B cell (primary cell): Measurements from ENCODE around the gene ACAP3. TPM values are rescaled to one million over a fixed set of nuclear protein-coding genes. Genes with fewer than 3 reads are reported as not detected.
A peak's percentile ranks its signal among the peaks of the same experiment; 100 is the strongest.

Experiments
- ATAC-seq: fragments of 200-7000 bp; cut with Tn5 transposase; one replicate; pipeline ENCODE4 v1.10.0; 2021; ENCODE audit warnings: low read depth, mild to moderate bottlenecking, moderate number of reproducible peaks, moderate library complexity
- CTCF ChIA-PET: fragments of 350-600 bp; sonication (Branson Sonifier 250); formaldehyde crosslinking; loops from one replicate; lab custom pipeline; 2021; ENCODE audit warnings: antibody characterized with exemption, inconsistent platforms; lab: Charles Lee
- POLR2A ChIA-PET: fragments of 350-600 bp; sonication (Branson Sonifier 250); formaldehyde crosslinking; loops from one replicate; lab custom pipeline; 2021; ENCODE audit warnings: antibody characterized with exemption; lab: Charles Lee
- DNase-seq: peaks from one replicate; pipeline ENCODE4 v3.0.0; 2013
- H2AFZ ChIP-seq: 2 replicates; pipeline ENCODE4 v1.6.1; 2012; ENCODE audit warnings: mild to moderate bottlenecking, low read depth, low read length; ENCODE audit not compliant: insufficient read depth, poor library complexity, severe bottlenecking
- H3K27ac ChIP-seq, 2 donors: 1 replicate in 1 of 2; 2 replicates in 1 of 2; pipeline ENCODE4 v1.5.1; 2012 to 2013; ENCODE audit warnings: low read length in 2 of 2, mild to moderate bottlenecking in 2 of 2, moderate library complexity in 1 of 2
- H3K27me3 ChIP-seq, 4 experiments: fragments of 200-600 bp in 1 of 4; sonication (generic) in 1 of 4; replicated peaks in 1 of 4; 1 replicate in 2 of 4; 2 replicates in 2 of 4; pipeline versions ENCODE4 v1.6.1 to v1.7.0; 2013 to 2016; ENCODE audit warnings: low read length in 3 of 4, mild to moderate bottlenecking in 2 of 4, mixed read lengths in 1 of 4, moderate library complexity in 1 of 4; ENCODE audit not compliant: insufficient read depth in 4 of 4, control insufficient read depth in 3 of 4; ENCODE audit errors: control extremely low read depth in 1 of 4
- H3K36me3 ChIP-seq, 2 experiments: replicated peaks in 1 of 2; 1 replicate in 1 of 2; 2 replicates in 1 of 2; pipeline versions ENCODE4 v1.6.1 to v1.7.1; 2013; ENCODE audit warnings: low read length in 1 of 2; ENCODE audit not compliant: insufficient read depth in 2 of 2, control insufficient read depth in 1 of 2; ENCODE audit errors: control extremely low read depth in 1 of 2, extremely low read depth in 1 of 2
- H3K4me1 ChIP-seq, 2 donors: fragments of 200-600 bp in 1 of 2; sonication (generic) in 1 of 2; 1 replicate in 1 of 2; 2 replicates in 1 of 2; pipeline versions ENCODE4 v1.5.1 to v1.6.1; 2013 to 2017; ENCODE audit warnings: low read length in 2 of 2; ENCODE audit not compliant: control insufficient read depth in 2 of 2, insufficient read depth in 2 of 2
- H3K4me2 ChIP-seq: replicated peaks from 2 replicates; pipeline ENCODE3; 2012; ENCODE audit warnings: mild to moderate bottlenecking, low read depth, low read length; ENCODE audit not compliant: poor library complexity, severe bottlenecking
- H3K4me3 ChIP-seq, 5 experiments: fragments of 200-600 bp in 1 of 5; sonication (generic) in 1 of 5; 1 replicate in 3 of 5; 2 replicates in 2 of 5; pipeline versions ENCODE4 v1.5.1 to v1.7.0; 2011 to 2016; ENCODE audit warnings: low read length in 4 of 5, mild to moderate bottlenecking in 4 of 5, low read depth in 2 of 5, control low read depth in 1 of 5, moderate library complexity in 1 of 5; ENCODE audit not compliant: insufficient read depth in 1 of 5; ENCODE audit errors: control extremely low read depth in 1 of 5, extremely low read depth in 1 of 5
- H3K79me2 ChIP-seq: fragments of 200-600 bp; sonication (generic); one replicate; pipeline ENCODE4 v1.6.0; 2016; ENCODE audit warnings: low read length; ENCODE audit not compliant: control insufficient read depth, insufficient read depth
- H3K9ac ChIP-seq: fragments of 200-600 bp; sonication (generic); 2 replicates; pipeline ENCODE4 v1.6.1; 2017; ENCODE audit warnings: mild to moderate bottlenecking, low read length, moderate library complexity
- H3K9me3 ChIP-seq, 3 donors: one replicate each; pipeline versions ENCODE4 v1.6.1 to v1.7.1; 2013; ENCODE audit warnings: low read length in 2 of 3; ENCODE audit not compliant: control insufficient read depth in 2 of 3, insufficient read depth in 1 of 3; ENCODE audit errors: control extremely low read depth in 1 of 3
- H4K20me1 ChIP-seq: 2 replicates; pipeline ENCODE4 v1.6.0; 2012; ENCODE audit warnings: mild to moderate bottlenecking, low read length; ENCODE audit not compliant: insufficient read depth, control insufficient read depth, poor library complexity, severe bottlenecking
- H3K27ac Mint-ChIP-seq: one replicate; pipeline ENCODE4 v1.8.0; 2021; ENCODE audit warnings: mixed read lengths
- H3K27me3 Mint-ChIP-seq: one replicate; pipeline ENCODE4 v1.8.0; 2021; ENCODE audit warnings: mixed read lengths
- H3K4me1 Mint-ChIP-seq: one replicate; pipeline ENCODE4 v1.8.0; 2021; ENCODE audit warnings: mixed read lengths
- H3K4me3 Mint-ChIP-seq: one replicate; pipeline ENCODE4 v1.8.0; 2021; ENCODE audit warnings: mixed read lengths
- H3K9me3 Mint-ChIP-seq: one replicate; pipeline ENCODE4 v1.8.0; 2022; ENCODE audit warnings: mixed read lengths; ENCODE audit not compliant: insufficient read depth
- EZH2 ChIP-seq: IDR thresholded peaks from 2 replicates; pipeline ENCODE4 v1.6.1; 2012; ENCODE audit warnings: borderline replicate concordance, low read depth, mild to moderate bottlenecking, moderate library complexity, low read length; ENCODE audit not compliant: insufficient read depth, poor library complexity, severe bottlenecking
- WGBS: methylation state at CpG from one replicate; pipeline ENCODE4 v1.1.5; 2013; ENCODE audit warnings: missing lambda C conversion rate; ENCODE audit not compliant: insufficient coverage; 5-methylcytosine and 5-hydroxymethylcytosine counted together
- intact Hi-C: fragments of 100-400 bp; cut with micrococcal nuclease; formaldehyde crosslinking; loops from one replicate; pipeline ENCODE4 v1.10.0; 2022
- polyA plus RNA-seq: library from polyadenylated mRNA; depleted of rRNA; stranded (reverse); fragments of >200 nt; gene quantifications from 2 replicates; pipeline ENCODE4 v1.2.3, GENCODE V29; 2012
- total RNA-seq, 2 donors: library from RNA; stranded (reverse); fragments of 120-200 nt in 1 of 2; gene quantifications; 1 replicate in 1 of 2; 2 replicates in 1 of 2; pipeline versions ENCODE4 v1.2.3 to v1.2.4, GENCODE V29; 2013 to 2022
- TF ChIP-seq, protein P1 (sequence below): fragments of 200-600 bp; IDR thresholded peaks from one replicate; pipeline ENCODE4 v1.8.0; 2022; ENCODE audit warnings: antibody characterized with exemption, mild to moderate bottlenecking

ACAP3 gene
- total and polyA plus RNA-seq, 2 donors (not counting 1 experiment from before 2014, with no cell fraction given) = 40.7 to 124 TPM

DNA sequence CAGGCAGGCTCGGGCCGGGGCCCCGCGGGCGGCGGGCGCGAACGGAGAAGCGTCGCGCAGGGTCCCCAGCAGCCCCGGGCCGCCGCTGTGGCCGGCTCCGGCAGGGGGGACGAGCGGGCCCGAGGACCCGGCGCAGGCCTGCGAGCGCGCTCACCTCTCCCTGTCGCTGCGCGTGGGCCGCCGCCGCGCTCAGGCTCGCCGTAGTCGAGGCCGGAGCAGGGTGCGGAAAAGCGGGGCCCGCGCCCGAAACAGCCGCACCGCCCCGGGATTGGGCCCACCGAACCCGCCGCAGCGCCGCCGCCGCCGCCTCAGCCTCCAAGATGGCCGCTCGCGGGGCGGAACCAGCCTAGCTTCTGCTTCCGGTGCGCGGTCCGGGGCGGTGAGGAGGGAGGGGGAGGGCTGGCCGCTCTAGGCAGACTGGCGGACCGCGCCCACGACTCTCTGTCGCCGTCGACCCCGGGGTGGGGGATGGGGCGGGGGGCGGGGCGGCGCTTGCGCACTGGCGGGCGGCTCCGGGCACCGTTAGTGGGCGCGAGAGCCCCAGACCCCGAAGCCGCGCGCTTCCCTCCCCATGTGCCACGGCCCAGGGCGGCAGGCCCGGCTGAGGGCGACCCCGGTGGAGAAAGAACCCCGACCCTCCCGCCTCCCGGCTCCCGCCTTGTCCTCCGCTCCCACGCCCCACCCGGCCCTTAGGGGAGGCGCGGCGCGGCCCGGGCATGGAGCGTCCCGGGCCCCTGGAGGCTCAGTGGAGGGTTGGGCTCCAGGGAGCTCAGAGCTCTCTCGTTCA is 34.0 kb downstream of the ACAP3 start, which contains the start of gene UBE2J2:
Gene UBE2J2 (minus strand): TSS at position 343 of the 787 bp plus-strand sequence. CDS start 5,862 bp downstream, outside the sequence.
- intact Hi-C loops = loop anchor here (1.0 kb wide), 4 partner anchors 32 to 157 kb away; partner anchors contain the start of genes AURKAIP1, C1orf159, CPTP and INTS11
- DNase-seq (peak; percentile 94), ATAC-seq (peak; percentile 98)
- Mint-ChIP-seq H3K4me3 (peak within 1 kb of the TSS; percentile 88), H3K9me3 (no peaks in the 10 kb centered on the region), H3K4me1 (peaks cover 36% of the 10 kb centered on the region), H3K27me3 (no peaks in the 10 kb centered on the region), H3K27ac (peak within 1 kb of the TSS; percentile 76)
- Histone ChIP-seq H3K9me3 (no peaks in the 10 kb centered on the region), H3K27me3 (no peaks in the 10 kb centered on the region), H3K4me3 (peak within 1 kb of the TSS; percentile 3 to 84 (median 77)), H2AFZ (peak within 1 kb of the TSS; percentile 98), H3K4me2 (peak within 1 kb of the TSS; percentile 93), H3K27ac (peak within 1 kb of the TSS; percentile 24 to 77), H3K4me1 (peaks cover 29 to 38% of the 10 kb centered on the region in 2 donors), H3K9ac (peak within 1 kb of the TSS; percentile 87), H3K36me3 (peaks cover 0 to 4% of the 10 kb centered on the region in 2 experiments), H3K79me2 (peaks cover 47% of the 10 kb centered on the region), H4K20me1 (peaks cover 43% of the 10 kb centered on the region)
- POLR2A ChIA-PET = interaction anchor here (0.5 to 1.5 kb wide), 8 partner anchors 12 to 314 kb away, joined by 3 to 8 read pairs (median 4); partner anchors contain the start of genes AURKAIP1, CCNL2, ISG15 and MRPL20
- TF ChIP-seq EZH2 = no peak
- TF ChIP-seq, protein P1, sequence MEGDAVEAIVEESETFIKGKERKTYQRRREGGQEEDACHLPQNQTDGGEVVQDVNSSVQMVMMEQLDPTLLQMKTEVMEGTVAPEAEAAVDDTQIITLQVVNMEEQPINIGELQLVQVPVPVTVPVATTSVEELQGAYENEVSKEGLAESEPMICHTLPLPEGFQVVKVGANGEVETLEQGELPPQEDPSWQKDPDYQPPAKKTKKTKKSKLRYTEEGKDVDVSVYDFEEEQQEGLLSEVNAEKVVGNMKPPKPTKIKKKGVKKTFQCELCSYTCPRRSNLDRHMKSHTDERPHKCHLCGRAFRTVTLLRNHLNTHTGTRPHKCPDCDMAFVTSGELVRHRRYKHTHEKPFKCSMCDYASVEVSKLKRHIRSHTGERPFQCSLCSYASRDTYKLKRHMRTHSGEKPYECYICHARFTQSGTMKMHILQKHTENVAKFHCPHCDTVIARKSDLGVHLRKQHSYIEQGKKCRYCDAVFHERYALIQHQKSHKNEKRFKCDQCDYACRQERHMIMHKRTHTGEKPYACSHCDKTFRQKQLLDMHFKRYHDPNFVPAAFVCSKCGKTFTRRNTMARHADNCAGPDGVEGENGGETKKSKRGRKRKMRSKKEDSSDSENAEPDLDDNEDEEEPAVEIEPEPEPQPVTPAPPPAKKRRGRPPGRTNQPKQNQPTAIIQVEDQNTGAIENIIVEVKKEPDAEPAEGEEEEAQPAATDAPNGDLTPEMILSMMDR = no peak
- WGBS = under 1% methylated on average over 90 of the region's 105 CpGs
- CTCF ChIA-PET = interaction anchor here (0.6 to 1.4 kb wide), 5 partner anchors 17 to 157 kb away, joined by 3 to 4 read pairs (median 3); partner anchors contain the start of gene AURKAIP1
